Measurements from ENCODE around the gene DBN1. TPM values are rescaled to one million over a fixed set of nuclear protein-coding genes. Genes with fewer than 3 reads are reported as not detected.

Gene DBN1
- total and polyA plus RNA-seq, 2 of the 8 experiments (the other 6 are each of a cell fraction or from before 2014, with no cell fraction given) = 168 to 333 TPM

GRCh38 chr5:177503351-177504085 lies 30.1 kb upstream of the DBN1 start:
- no peaks in the 10 kb centered on the region for H3K79me2 ChIP-seq (ENCODE audit: control insufficient read depth in 1 of 2, insufficient read depth in 2 of 2, low read length in 2 of 2)
- no peak overlapping the region for H3K23ac ChIP-seq (ENCODE audit: insufficient read length)
- H3K4ac ChIP-seq (replicated peaks; ENCODE audit: insufficient read length, low read depth, low read length) = no peak overlapping the region
- no peak overlapping the region for H2BK120ac ChIP-seq (replicated peaks; ENCODE audit: low read depth, low read length)
- ChIA-PET CTCF (ENCODE audit: partially characterized antibody) (interaction anchor here (0.8 to 20.8 kb wide), 10 partner anchors 6 to 194 kb away, joined by 3 to 306 read pairs (median 9); partner anchors contain the start of genes DBN1 and DOK3), POLR2A (ENCODE audit: partially characterized antibody) (interaction anchor here (1.2 to 65.5 kb wide), 5 partner anchors 12 to 101 kb away, joined by 3 to 3349 read pairs (median 7); partner anchors contain the start of genes DBN1, DDX41, PDLIM7 and PRR7)
- H3K9me3 ChIP-seq (ENCODE audit: insufficient read depth in 2 of 2, low read depth in 1 of 2, low read length in 1 of 2) = no peaks in the 10 kb centered on the region
- peaks cover 0 to 10% (median 0%) of the 10 kb centered on the region in 4 experiments; a peak in 1 of 8 replicates for H3K36me3 ChIP-seq (ENCODE audit: control insufficient read depth in 2 of 4, insufficient read depth in 4 of 4, low read length in 3 of 4)
- H4K8ac ChIP-seq (ENCODE audit: extremely low read depth, insufficient read depth, low read length) = no peak overlapping the region
- no peak for TF ChIP-seq CREB1 (IDR thresholded peaks at IDR 0.05)
- no peak for TF ChIP-seq RAD21 (IDR thresholded peaks at IDR 0.05 in 1 of 2, conservative IDR thresholded peaks at IDR 0.05 in 1 of 2; ENCODE audit: low read depth in 2 of 2, low read length in 2 of 2)
- no peak for TF ChIP-seq GTF2F1 (IDR thresholded peaks at IDR 0.05; ENCODE audit: borderline replicate concordance, low read depth, low read length)
- TF ChIP-seq E2F6 (IDR thresholded peaks at IDR 0.05) = no peak
- TF ChIP-seq CTBP2 (IDR thresholded peaks at IDR 0.05; ENCODE audit: borderline replicate concordance, insufficient read depth, insufficient read length, low read length) = no peak
- no peak for TF ChIP-seq CHD1 (IDR thresholded peaks at IDR 0.05; ENCODE audit: low read depth, low read length)
- no peak overlapping the region for H4K5ac ChIP-seq (ENCODE audit: insufficient read length, low read depth, low read length)
- no peak overlapping the region for H2BK12ac ChIP-seq (ENCODE audit: low read depth, low read length)
- peaks cover 0 to 7% (median 4%) of the 10 kb centered on the region in 4 experiments; a peak in 5 of 7 replicates for H3K4me1 ChIP-seq (replicated peaks in 1 of 4; ENCODE audit: control insufficient read depth in 3 of 4, insufficient read depth in 4 of 4, low read length in 3 of 4)
- H3K56ac ChIP-seq (replicated peaks; ENCODE audit: insufficient read length, low read depth, low read length) = no peak overlapping the region
- no peak overlapping the region for H4K91ac ChIP-seq (replicated peaks; ENCODE audit: insufficient read length, low read length)
- no peak overlapping the region for H3K9ac ChIP-seq (replicated peaks in 1 of 4; ENCODE audit: extremely low read depth in 1 of 4, low read depth in 3 of 4, low read length in 3 of 4)
- H2BK5ac ChIP-seq (ENCODE audit: low read depth, low read length) = no peak overlapping the region; the same call in 1 of the 2 replicates
- H3K18ac ChIP-seq (ENCODE audit: extremely low read depth, low read length) = no peak overlapping the region
- no peak overlapping the region for H2AFZ ChIP-seq (ENCODE audit: low read length)
- H3K27me3 ChIP-seq (replicated peaks in 1 of 4; ENCODE audit: control insufficient read depth in 3 of 4, extremely low read depth in 1 of 4, insufficient read depth in 3 of 4, low read length in 3 of 4) = peaks cover under 1 to 9% (median 6%) of the 10 kb centered on the region in 4 experiments; a peak in 6 of 7 replicates
- H3K27ac ChIP-seq (ENCODE audit: low read depth, low read length) = no peak overlapping the region
- H2BK20ac ChIP-seq (ENCODE audit: low read length) = no peak overlapping the region
- no peak overlapping the region for H3K14ac ChIP-seq (ENCODE audit: insufficient read length)
- WGBS, 2 experiments (ENCODE audit: extremely low coverage in 1 of 2, insufficient coverage in 1 of 2, insufficient read length in 1 of 2, insufficient replicate concordance in 2 of 2, low coverage in 1 of 2, low lambda C conversion rate in 2 of 2, missing lambda C conversion rate in 1 of 2) = 92% methylated on average over 24 of the region's 24 CpGs; no CpG with 5 or more reads in 1 of the 2 experiments
- H4K20me1 ChIP-seq (replicated peaks in 1 of 2; ENCODE audit: control insufficient read depth in 1 of 2, insufficient read depth in 2 of 2, low read length in 2 of 2) = peaks cover 0 to 1% of the 10 kb centered on the region in 2 experiments
- no peaks in the 10 kb centered on the region for H3K23me2 ChIP-seq (ENCODE audit: low read depth, low read length)
- FAIRE-seq = no peak
- no peaks in the 10 kb centered on the region for H3K79me1 ChIP-seq (ENCODE audit: low read depth, low read length)
- DNase-seq (ENCODE audit: low read depth in 1 of 2, low spot score in 2 of 2) = no peak
- no peak overlapping the region for H3K4me3 ChIP-seq (ENCODE audit: extremely low read depth in 1 of 4, insufficient read depth in 2 of 4, low read depth in 3 of 4, low read length in 4 of 4)
- no peak overlapping the region for H2BK15ac ChIP-seq (ENCODE audit: low read length)
- no peak overlapping the region for H2AK5ac ChIP-seq (ENCODE audit: low read depth, low read length)
- no peak overlapping the region for H3K4me2 ChIP-seq (ENCODE audit: insufficient read depth in 1 of 2, low read depth in 2 of 2, low read length in 2 of 2)
